Loucy (cell line): ENCODE data around the gene ADGRG2.

Source experiments
- CTCF ChIP-seq: fragments of 200-600 bp; sonication (generic); conservative IDR thresholded peaks from 2 replicates; pipeline ENCODE4 v1.5.1; 2014; ENCODE audit warnings: mild to moderate bottlenecking, antibody characterized with exemption, low read length
- EZH2phosphoT487 ChIP-seq: fragments of 200-600 bp; IDR thresholded peaks from 2 replicates; pipeline ENCODE4 v1.6.1; 2018; ENCODE audit warnings: antibody characterized with exemption, mild to moderate bottlenecking, moderate library complexity, borderline replicate concordance

GRCh38 chrX:19057856-19058255 is 64.4 kb downstream of the ADGRG2 start:
- TF ChIP-seq CTCF (no peak), EZH2phosphoT487 (no peak)
